ENCODE results near the gene KNOP1.

The KNOP1 gene

GRCh38 chr16:19749571-19750080 is 31.6 kb upstream of the KNOP1 start:
- no peak overlapping the region for H3K4me3 ChIP-seq (replicated peaks; ENCODE audit: low read depth, low read length)
- no peak for TF ChIP-seq CTCF (IDR thresholded peaks at IDR 0.05; ENCODE audit: low read depth, low read length, missing control alignments)
- DNase-seq (ENCODE audit: extremely low read depth, low read depth), result no peak

- no peak for DNase-seq (ENCODE audit: extremely low read depth, low read depth)
These were observed 30.6 kb upstream of the KNOP1 start for GRCh38 chr16:19748389-19749168.

GRCh38 chr16:19746561-19746960 is 28.5 kb upstream of the KNOP1 start:
- DNase-seq (ENCODE audit: extremely low read depth, low read depth), result no peak

More at GRCh38 chr16:19748389-19749168, 30.6 kb upstream of the KNOP1 start:
- no peak overlapping the region for H3K4me3 ChIP-seq (replicated peaks; ENCODE audit: low read depth, low read length)
- no peak for TF ChIP-seq CTCF (IDR thresholded peaks at IDR 0.05; ENCODE audit: low read depth, low read length, missing control alignments)

GRCh38 chr16:19745286-19746010 is 27.4 kb upstream of the KNOP1 start:
- no peak overlapping the region for H3K4me3 ChIP-seq (replicated peaks; ENCODE audit: low read depth, low read length)
- no peak for TF ChIP-seq CTCF (IDR thresholded peaks at IDR 0.05; ENCODE audit: low read depth, low read length, missing control alignments)
- peak; percentile 31 for DNase-seq (ENCODE audit: extremely low read depth, low read depth)

More at GRCh38 chr16:19746561-19746960, 28.5 kb upstream of the KNOP1 start:
- no peak for TF ChIP-seq CTCF (IDR thresholded peaks at IDR 0.05; ENCODE audit: low read depth, low read length, missing control alignments)
- no peak overlapping the region for H3K4me3 ChIP-seq (replicated peaks; ENCODE audit: low read depth, low read length)

GRCh38 chr16:19744670-19745069 is 26.6 kb upstream of the KNOP1 start:
- no peak for TF ChIP-seq CTCF (IDR thresholded peaks at IDR 0.05; ENCODE audit: low read depth, low read length, missing control alignments)
- H3K4me3 ChIP-seq (replicated peaks; ENCODE audit: low read depth, low read length), result no peak overlapping the region
- DNase-seq (ENCODE audit: extremely low read depth, low read depth), result no peak

- H3K4me3 ChIP-seq (replicated peaks; ENCODE audit: low read depth, low read length), result no peak overlapping the region
- no peak for DNase-seq (ENCODE audit: extremely low read depth, low read depth)
- TF ChIP-seq CTCF (IDR thresholded peaks at IDR 0.05; ENCODE audit: low read depth, low read length, missing control alignments), result no peak
These were observed 25.8 kb upstream of the KNOP1 start for GRCh38 chr16:19743816-19744159.
